ENCODE measurements around the gene PAX2.

Gene PAX2

GRCh38 chr10:100760726-100761125 is 15.3 kb downstream of the PAX2 start:
- no peak for DNase-seq

DNA sequence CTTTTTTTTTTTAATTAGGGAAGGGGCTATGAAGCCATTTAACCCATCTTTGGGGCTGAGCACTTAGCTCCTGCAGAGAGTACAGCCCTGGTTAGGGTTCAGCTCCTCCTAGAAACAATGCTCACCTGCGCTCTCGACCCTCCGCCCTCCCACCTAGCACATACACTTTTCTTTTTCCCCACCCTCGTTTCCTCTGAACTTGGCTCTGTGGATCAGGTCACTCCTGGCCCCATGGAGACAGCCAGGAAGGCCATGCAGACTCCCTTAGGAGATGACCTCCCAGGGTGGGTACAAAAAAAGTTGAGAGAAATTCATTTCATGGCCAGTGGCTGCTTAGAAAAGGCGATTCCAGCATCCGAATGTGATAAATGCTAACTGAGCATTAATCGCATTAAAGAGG is 15.8 kb downstream of the PAX2 start:
- no peak for DNase-seq

DNA sequence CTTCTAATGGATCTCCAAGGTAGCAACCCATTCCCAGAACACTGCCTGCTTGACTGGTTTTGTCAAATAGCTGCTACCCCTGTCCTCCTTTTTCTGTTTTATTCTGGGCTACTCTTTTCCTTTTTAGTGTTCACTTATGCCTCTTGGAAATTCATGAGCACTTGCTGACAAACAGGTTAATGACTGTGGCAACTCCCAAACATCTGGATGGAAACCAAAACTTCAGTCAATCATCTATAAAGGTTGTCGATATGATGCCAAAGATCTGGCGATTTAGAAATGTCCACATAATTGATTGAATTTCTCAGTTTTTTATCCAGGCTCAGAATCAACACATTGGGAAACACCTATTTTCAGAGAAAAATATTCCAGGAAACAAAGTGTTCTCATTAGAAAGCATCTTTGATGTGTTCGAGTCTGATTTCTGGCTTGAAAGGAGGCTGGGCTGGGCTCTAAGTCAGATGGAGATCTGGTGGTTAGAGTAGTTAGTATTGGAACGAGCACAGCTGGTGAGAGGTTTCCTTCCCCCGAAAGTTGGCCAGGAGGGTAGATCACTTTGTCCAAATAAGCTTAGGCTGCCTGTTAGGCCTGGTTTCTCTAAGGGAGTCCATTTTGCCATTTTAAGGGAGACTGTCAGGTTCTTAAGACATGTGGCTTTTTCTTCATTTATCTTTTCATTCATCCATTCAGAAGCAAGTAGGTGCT is 17.8 kb downstream of the PAX2 start:
- DNase-seq: no peak

DNA sequence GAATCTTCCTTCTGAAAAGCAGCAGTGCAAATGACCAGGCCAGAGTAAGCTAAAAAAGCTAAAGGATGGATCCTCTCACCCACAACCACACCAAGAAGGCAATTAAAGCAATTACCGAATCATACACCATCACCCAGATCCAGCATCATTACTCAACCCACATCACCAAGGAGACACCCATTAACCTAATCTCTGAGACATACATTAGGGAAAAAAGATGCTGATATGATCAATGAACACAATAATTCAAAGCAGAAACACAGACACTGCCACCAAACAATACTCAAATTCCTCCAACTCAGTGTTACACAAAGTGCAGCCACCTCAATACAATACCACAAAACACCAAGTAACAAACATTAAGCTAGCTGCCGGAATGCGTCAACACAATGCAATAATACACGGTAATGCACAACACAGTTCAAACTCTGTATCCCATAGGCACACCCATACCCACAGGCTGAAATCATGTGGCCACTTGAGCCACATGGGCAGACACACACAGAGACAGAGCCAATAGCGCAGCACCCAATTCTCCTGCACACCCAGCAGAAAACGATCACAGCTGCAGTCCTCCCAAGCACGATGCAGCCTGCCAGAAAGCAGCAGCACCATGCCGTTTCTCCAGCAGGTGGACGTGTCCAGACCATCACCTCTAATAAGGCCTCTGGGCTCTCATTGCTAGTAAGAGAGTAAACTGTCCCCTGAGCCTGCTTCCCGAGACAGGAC is 21.5 kb downstream of the PAX2 start:
- DNase-seq: no peak

- DNase-seq: no peak
These were observed 22.0 kb downstream of the PAX2 start for GRCh38 chr10:100767422-100767775.

GRCh38 chr10:100769481-100769880 is 24.1 kb downstream of the PAX2 start:
- no peak for DNase-seq

- DNase-seq: no peak
These were observed 28.3 kb downstream of the PAX2 start for GRCh38 chr10:100773646-100774045.

DNA sequence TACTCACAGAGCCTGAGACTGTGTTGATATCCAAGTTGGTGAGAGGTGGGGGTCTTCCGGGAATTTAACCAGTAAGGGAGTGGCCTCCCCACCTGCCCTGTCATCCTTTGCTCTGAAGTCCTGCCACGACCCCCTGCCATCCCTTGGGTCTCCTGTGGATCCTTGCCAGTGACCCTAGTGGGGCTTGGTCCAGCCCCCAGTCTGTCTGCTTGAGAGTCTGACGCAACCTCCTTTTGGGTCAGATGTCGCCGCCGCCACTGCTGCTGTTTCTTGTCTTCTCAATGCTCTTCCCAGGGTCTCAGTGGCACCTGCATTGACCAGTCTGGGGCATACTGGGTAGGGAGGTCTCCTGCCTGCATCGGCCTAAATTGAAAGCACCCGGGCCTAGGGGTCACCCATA is 28.8 kb downstream of the PAX2 start:
- DNase-seq: no peak

GRCh38 chr10:100774876-100775275 is 29.5 kb downstream of the PAX2 start:
- DNase-seq: no peak

GRCh38 chr10:100775386-100775785 is 30.0 kb downstream of the PAX2 start:
- DNase-seq: no peak

DNA sequence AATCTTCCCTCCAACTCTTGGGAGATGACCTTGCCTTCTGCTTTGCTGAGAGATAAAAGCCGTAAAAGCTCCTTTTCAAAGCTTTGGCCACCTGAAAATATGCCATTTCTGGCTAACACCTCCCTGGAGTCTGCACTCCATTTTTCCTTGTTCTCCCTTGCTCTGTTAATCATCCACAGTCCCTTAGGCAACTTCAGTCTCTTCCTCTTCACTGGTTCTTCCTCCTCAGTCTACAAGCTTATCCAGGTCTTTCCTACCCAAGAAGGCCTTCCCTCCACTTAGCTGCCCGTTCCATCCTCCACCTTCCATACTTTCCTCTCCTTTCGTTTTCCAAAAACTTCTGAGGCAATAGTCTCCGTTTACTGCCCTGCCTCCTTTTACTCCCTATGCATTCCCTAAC is 30.5 kb downstream of the PAX2 start:
- no peak for DNase-seq

GRCh38 chr10:100776671-100777070 is 31.3 kb downstream of the PAX2 start:
- no peak for DNase-seq

- no peak for DNase-seq
These were observed 33.9 kb downstream of the PAX2 start for GRCh38 chr10:100779329-100779728.

DNA sequence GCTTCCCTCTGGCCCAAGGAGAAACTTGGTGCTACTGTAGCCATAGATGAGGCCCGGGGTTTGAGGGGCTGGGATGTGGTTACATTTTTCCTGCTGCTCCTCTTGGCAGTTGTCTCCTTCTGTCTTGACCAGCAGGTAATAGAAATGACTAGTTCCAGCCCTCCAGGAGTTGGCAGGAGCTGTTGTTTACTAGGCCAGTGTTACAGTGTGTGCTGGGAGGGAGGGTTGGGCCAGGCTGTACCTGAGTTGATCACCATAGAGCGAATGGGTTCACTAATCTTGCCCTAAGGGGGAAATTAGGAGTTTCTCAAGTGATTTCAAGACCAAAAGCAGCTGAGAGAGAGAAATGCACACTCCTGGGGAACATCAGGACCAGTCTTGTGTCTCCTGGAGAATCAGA is 34.9 kb downstream of the PAX2 start:
- no peak for DNase-seq

DNA sequence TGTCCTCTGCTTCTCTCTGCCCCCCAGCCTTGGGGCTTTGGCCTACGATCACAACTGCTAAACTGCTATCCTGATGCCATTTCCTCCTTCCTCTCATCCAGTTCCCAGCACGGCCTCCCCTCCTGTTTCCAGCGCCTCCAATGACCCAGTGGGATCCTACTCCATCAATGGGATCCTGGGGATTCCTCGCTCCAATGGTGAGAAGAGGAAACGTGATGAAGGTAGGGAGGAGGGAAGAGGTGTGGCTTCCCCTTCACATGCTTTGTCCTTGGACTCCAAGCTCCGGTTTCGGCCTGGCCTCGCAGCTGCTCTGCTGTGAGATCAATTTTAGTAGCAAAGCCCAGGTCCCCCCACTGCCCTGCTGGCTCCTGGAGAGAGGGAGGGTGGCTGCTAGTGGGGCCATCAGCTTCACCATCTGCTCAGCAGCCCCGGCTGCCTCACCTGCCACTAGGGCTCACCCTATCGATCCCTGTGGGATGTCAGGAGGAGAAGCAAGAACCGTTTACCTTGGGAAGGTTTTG is 35.8 kb downstream of the PAX2 start:
- DNase-seq: no peak

- no peak for DNase-seq
These were observed 37.3 kb downstream of the PAX2 start for GRCh38 chr10:100782461-100783244.

DNA sequence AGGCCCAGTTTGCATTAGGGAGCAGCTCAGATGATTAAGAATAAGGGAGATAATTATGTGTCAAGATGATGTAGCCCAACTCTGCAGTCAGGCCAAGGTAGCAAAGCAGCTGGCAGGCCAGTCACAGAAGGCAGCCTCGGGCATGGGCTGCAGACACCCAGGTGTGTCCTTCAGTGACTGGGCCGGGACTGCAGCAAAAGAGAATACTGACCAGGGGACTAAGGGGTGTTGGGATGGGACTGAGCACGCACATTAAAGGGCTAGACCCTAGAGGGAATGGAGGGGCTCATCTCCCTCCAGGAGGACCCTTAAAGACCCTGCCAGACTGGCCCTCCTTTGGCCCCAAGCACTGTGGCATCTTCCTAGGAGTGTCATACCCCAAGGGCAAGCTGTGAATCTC is 38.7 kb downstream of the PAX2 start:
- DNase-seq: no peak

DNA sequence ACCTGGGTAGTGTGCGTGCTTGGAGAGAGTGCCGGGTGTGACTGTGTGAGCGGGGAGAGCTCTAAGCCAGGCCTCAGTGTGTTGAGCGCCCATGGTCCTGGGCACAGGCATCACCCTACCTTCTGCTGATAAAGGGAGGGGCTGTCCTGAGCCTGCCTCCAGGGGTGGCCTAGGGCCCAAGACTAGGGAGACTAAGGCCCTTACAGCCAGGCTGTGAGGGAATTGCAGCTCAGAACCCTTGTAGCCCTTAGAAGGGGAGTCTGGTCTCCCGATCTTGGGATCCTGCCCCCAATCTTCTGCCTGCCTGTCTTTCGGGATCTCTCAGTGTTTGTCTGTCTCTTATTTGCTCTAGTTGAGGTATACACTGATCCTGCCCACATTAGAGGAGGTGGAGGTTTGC is 41.2 kb downstream of the PAX2 start:
- DNase-seq: no peak

DNA sequence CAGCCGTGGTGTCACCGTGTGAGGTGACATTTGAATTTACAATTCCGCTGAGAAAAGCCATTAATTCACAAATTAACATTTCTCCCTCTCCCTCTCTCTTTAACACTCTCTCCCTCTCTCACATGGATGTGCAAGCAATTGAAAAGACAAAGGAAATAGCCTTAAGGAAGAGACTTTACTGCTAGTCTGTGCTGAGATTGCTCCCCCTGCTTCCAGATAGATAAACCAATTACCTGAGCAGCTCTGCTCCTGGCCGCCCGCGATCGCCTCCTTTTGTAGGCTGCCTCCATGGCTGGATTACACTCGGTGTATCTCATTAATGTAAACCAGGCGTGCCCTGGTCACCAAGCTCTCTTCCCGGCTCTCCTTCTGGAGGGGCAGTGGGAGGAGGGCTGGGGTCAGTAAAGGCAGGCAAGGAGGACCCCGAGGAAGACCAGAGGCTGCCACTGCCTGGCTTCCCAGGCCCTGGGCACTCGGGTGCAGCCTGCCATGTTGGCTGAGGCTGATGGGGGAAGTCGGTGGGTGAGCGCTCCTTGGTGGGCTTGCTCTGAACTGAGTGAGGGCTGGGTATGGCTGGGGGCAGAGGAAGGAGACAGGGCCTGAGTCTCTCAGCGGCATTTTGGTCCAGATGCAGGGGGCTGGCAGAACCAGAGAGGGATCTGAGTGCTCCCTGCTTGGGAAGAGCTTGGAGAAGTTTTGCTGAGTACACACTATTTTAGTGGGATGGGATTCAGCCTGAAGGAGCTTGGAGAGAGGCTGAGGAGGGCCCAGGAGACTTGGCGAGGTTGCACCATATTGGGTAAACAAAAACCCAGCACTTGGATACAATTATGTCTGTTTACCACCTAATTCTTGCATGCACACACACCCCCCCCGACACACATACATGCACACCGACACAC is 42.9 kb downstream of the PAX2 start:
- DNase-seq: no peak

DNA sequence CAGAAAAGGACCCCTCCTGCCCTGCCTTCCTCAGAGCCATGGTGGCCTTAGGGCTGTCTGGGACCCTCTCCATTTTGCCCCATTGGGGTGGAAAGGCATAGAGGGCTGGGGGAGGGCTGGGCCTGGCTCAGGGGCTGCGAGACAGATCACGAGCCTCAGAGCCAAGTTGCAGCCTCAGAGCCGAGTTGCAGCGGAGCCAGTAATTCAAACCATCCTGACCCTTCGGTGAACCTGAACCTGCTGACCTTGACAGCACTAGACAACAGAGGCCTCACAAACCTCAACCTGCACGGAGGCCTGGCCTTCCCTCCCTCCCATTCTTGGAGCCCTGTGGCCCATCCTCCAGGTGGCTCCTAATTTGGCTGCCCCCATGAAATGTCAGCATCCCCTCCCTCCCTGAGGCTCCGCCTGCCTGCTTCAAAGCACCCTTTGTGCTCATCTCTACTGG is 45.4 kb downstream of the PAX2 start:
- no peak for DNase-seq

- DNase-seq: no peak
These were observed 46.1 kb downstream of the PAX2 start for GRCh38 chr10:100791369-100792058.

DNA sequence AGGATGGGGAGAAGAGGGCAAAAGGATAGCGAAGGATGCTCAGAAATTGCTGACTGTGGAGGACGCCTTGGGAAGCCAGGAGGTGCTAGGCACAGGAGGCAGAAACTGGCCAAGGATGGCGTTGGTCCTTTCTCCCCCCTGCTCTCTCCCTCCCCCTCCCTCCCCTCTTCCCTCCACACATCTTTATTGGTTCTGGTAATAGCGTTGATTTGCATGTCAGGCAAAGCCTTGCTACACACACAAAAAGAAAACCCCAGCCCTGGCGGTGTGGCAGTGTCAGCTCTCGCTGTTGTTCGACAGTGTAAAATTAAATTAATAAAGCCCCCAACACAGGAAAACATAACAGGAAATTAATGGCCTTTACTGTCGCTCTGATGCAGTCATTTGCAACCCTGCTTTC is 47.2 kb downstream of the PAX2 start:
- DNase-seq: no peak
